ENCODE measurements around the gene GPRIN3.

The GPRIN3 gene

GRCh38 chr4:89289312-89289711 is 18.3 kb downstream of the GPRIN3 start:
- DNase-seq: no peak

DNA sequence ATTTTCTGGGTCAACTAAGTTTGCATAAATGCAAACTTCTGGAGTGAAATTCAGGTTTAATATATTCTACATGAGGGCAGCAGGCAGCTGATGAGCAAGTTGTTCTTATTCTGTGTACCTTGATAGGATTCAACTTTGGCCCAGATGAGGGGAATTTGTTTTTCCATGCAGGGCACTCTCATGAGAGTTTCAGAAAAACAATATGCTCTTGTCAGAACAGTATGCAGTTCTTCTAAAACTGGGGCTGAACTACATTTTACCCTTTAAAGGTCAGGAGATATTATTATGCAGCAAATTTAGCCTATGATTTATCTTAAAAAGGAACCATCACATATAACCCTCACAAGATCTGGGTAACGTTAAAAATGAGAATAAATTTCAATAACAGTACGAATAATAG is 19.2 kb downstream of the GPRIN3 start:
- DNase-seq: no peak

GRCh38 chr4:89287945-89288344 is 19.7 kb downstream of the GPRIN3 start:
- no peak for DNase-seq

DNA sequence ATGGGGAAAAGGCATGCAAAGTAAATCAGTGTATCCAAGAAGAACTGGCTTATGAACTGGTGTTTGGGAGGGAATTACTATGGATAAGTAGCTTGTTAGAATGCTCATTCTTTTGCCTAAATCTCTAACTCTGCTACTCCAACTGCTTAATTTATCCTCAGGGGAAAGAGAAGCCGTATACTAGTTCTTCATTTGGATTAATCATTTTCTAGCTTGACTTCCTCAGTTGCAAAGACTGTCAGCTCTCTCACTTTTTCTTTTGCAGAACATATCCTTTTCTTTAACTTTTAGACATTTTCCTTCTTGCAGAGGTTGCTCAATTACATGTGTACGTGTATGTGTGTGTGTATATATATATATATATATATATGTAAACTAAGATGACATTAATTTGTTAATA is 21.9 kb downstream of the GPRIN3 start:
- DNase-seq: no peak

GRCh38 chr4:89284828-89285227 is 22.8 kb downstream of the GPRIN3 start:
- no peak for DNase-seq

GRCh38 chr4:89284020-89284424 is 23.6 kb downstream of the GPRIN3 start:
- DNase-seq: no peak

- DNase-seq: no peak
These were observed 24.2 kb downstream of the GPRIN3 start for GRCh38 chr4:89283226-89284009.

GRCh38 chr4:89279385-89279784 is 28.2 kb downstream of the GPRIN3 start:
- DNase-seq: no peak

GRCh38 chr4:89277412-89277811 is 30.2 kb downstream of the GPRIN3 start:
- DNase-seq: no peak

DNA sequence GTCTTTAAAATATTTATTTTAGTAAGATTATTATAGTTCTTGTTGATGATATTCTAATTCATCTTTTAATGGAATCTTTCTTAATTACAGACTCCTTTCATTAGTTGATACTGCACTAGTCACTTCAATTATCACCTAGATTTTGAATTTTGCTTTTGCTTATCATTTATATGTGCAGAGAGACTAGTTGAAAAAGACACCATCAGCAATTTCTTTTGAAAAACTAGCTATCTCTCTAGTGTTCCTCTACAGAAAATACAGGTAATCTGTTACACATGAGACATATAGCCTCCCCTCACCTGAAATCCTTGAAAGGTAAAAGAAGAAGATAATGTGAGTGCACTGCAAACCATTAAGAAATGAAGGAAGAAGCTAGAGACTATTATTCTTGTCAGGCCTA is 31.3 kb downstream of the GPRIN3 start:
- DNase-seq: no peak

- DNase-seq: no peak
These were observed 32.0 kb downstream of the GPRIN3 start for GRCh38 chr4:89275587-89275986.

DNA sequence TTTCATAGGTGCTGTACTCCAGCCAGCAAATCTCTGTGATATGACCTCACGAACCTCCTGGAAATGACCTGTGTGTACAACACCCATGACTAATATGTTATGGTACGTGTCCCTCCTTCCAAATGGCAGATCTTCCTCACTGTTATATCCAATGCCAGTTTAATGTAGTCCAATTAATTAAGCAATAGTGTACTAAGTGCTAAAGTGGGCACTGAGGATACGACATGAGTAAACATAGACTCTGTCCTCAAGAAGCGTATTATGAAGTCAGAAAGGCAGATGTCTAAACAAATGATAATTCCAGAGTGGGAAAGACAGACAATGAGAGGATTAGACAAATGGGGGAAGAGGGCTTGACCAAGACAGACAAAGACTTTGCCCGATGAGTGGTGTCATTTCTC is 33.9 kb downstream of the GPRIN3 start:
- no peak for DNase-seq

DNA sequence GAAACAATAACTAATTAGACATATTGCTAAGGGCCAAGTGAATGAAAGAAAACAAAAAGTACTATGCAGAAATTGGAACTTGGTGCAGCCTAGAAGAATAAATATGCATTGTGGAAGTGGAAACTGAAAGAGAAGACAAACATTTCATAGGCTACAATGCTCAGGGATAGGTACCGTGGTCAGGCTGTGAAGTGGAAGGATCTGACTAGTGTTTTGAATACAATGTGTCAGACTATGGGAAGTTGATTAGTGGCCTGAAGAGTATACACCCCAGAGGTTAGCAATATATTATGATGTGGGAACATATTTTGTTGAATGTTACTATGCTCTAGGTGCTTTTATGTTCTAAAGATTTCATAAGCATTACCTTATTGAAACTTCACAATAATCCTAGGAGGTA is 36.8 kb downstream of the GPRIN3 start:
- DNase-seq: no peak

DNA sequence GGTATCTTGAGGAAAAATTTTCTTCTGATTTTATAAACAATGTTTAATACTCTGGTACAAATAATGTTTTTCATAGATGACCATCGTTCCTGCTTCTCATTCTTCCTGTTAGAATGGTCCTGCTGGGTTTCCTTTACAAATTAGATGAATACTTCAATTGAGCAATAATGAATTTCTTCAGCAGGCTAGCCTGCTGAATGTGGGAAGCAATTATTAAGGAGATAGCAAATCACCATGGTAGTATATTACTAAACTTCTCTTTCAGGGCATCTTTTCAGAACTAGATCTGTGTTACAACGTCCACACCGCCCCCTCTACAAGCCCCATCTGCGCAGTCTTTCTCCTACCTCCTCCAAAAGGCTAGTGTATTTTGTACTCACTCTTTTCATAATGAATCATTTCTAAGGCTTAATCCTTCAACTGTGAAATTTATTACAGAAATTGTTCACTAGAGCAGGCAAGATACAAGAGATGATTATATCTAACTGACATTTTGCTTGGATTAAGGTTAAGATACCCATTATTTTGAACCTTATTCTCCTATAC is 38.4 kb downstream of the GPRIN3 start:
- no peak for DNase-seq

GRCh38 chr4:89268679-89269078 is 38.9 kb downstream of the GPRIN3 start:
- DNase-seq: no peak

- no peak for DNase-seq
These were observed 39.8 kb downstream of the GPRIN3 start for GRCh38 chr4:89267846-89268245.

DNA sequence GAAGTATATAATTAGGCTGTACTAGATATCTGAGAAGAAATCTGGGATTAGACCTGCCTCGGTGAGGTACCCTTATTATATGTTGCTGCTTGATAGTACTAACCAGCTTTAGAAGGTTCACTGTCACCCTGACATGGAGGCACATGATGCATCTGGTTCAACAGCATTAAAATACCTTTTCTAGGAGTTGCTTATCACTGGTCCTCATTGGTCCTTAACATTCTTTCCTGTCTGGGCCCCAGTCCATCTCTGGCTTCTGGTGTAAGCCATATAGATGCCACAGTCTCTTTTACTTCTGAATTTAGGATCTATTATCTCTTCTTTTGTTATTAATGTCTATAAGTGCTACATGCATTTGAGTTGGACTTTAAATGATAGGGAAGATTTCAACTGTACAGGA is 40.2 kb downstream of the GPRIN3 start:
- DNase-seq: no peak

DNA sequence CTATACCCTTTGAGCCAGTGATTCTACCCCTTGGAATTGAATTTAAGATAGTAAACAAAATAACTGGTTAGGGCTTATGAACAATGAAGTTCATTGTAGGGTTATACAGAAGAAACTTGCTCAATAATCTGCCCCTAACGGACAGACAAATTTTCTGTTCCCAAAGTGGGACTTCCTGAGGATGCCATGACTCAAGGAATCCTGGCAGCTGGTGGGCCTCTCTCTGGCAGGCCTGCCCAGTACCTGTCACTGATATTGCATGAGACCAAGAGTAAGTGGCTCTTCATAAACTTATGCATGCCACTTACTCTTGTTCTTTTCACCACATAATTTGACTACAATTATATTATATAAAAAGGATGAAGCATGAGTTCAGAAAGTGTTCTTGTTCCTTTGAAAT is 41.5 kb downstream of the GPRIN3 start:
- DNase-seq: no peak

- no peak for DNase-seq
These were observed 44.3 kb downstream of the GPRIN3 start for GRCh38 chr4:89263265-89263664.

GRCh38 chr4:89259301-89260028 is 48.1 kb downstream of the GPRIN3 start:
- DNase-seq: no peak

DNA sequence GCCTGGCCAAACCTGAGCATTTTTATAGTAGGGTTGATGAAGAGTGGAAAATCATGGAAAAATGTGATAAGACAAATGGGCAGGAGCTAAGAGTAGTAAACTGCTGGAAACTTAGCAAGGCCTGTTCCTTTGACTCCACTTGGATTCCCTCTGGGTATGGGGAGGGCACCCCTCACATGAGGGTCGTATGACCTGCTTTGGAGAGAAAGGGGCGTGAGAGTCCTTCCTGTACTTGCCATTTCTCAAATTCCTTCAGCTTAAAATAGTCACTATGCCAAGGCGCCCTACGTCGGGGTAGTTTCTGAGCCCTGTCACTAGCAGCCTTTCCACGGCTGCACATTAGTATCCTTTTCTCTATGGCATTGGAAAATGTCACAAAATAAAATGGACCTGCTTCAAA is 49.1 kb downstream of the GPRIN3 start:
- no peak for DNase-seq

- DNase-seq: no peak
These were observed 50.2 kb downstream of the GPRIN3 start for GRCh38 chr4:89257376-89257775.

DNA sequence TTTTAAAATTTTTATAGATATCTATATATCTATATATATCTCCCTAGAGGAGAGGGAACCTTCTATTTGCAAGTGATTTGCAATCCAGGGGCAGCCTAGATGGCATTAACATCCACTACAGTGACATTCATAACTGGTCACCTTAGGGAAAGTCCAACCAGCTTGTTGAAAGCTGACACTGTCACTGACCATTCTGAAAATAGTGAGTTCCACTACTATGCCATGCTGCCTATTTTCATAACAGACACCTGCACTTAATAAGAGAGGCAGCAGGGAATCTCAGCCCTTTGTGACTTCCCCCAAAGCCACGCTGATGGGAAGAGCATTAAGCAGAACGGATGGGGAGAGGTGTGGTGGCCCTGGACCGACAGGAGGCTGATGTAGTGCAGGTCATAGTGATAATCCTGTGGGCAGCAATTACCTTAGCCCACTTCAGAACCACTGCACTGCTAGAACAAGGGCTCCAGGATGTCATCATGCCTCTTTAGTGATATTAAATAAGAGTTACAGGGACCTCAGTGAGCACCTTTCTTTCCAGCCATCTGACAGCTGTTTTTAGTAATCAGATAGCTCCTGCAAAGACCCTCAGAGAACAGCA is 51.3 kb downstream of the GPRIN3 start:
- DNase-seq: no peak

DNA sequence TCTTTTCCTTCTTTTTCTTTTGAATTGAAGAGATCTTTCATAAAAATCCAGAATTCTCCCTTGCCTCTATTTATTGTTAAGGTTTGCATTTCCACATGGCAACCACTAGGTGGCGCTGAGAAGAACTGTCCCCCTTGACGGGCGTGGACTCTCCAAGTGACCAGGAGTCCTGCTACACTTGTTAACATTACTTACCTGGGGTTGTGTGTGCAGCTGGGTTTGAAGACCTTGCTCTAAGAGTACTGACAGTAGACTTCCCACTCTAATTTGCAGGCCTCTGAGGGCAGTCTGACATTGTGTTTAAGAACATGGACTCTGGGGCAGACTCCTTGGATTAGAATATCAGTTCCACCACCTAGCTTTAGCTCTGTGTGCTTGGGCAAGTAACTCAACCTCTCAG is 52.8 kb downstream of the GPRIN3 start:
- peak; percentile 18 for DNase-seq
